ENCODE measurements around the gene C19orf25.

DNA sequence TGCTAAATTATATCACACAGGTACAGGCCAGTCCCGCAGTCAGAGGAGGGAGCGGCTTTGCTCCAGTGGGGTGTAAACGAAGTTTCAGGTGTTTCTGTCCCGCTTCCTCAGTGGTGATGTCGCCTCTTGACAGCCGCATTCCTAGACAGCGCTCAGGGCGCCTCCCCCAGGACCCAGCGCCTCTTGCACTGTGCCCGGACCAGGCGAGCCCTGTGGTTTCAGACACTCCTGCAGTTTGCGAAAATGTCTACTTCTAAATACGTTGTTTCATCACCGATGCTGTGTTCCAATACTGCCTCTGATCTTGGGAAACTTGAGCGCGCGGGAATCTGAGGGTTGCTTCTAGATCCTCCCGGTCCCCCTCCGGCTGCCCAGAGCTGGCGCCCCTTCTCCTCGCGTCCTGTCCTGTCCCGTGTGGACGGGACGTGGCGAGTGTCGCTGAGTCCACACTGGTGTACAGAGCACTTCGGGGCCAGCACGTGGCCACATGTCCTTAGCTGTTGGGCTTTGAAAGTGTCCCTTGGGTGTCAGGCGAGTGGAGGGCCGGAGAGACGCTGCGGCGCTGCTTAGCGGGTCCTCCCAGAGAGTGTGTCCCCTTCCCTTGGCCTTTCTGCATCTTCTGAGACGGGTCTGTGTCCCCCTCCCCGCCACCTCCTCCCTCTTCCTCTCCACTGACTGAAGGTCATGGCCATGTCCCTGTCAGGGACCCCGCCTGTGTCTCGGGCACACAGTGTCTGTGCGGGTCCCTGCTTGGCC is 55.4 kb downstream of the C19orf25 start:
- TF ChIP-seq, protein P1, sequence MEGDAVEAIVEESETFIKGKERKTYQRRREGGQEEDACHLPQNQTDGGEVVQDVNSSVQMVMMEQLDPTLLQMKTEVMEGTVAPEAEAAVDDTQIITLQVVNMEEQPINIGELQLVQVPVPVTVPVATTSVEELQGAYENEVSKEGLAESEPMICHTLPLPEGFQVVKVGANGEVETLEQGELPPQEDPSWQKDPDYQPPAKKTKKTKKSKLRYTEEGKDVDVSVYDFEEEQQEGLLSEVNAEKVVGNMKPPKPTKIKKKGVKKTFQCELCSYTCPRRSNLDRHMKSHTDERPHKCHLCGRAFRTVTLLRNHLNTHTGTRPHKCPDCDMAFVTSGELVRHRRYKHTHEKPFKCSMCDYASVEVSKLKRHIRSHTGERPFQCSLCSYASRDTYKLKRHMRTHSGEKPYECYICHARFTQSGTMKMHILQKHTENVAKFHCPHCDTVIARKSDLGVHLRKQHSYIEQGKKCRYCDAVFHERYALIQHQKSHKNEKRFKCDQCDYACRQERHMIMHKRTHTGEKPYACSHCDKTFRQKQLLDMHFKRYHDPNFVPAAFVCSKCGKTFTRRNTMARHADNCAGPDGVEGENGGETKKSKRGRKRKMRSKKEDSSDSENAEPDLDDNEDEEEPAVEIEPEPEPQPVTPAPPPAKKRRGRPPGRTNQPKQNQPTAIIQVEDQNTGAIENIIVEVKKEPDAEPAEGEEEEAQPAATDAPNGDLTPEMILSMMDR (IDR thresholded peaks at IDR 0.05), result no peak
- no peak for TF ChIP-seq POLR2A (IDR thresholded peaks at IDR 0.05)

Data from right lobe of liver (tissue), 4 donors.